Right ventricle myocardium inferior (tissue), 1 donor: ENCODE results near the gene LONP2. TPM values are rescaled to one million over a fixed set of nuclear protein-coding genes. Genes with fewer than 3 reads are reported as not detected.

ENCODE experiments used
- ATAC-seq: fragments of 200-7000 bp; cut with Tn5 transposase; one replicate; pipeline ENCODE4 v1.9.1; 2020; ENCODE audit warnings: mild to moderate bottlenecking, moderate library complexity
- DNase-seq: peaks from one replicate; pipeline ENCODE4 v3.0.0; 2021; ENCODE audit errors: missing footprints
- intact Hi-C: fragments of 100-400 bp; cut with DNase I; formaldehyde crosslinking; loops from one replicate; pipeline ENCODE4 v1.11.0; 2022
- total RNA-seq: library from RNA; stranded (reverse); fragmentation: NEBNext Ultra II Directional; extraction: Animal tissue kit (Norgen Biotek cat#: 25700); gene quantifications from one replicate; pipeline ENCODE4 v1.2.1, GENCODE V29; 2021
- donor health status: DM: no; HTN: yes; CAD: no; lungs with severe emphysema.

Gene LONP2
- total RNA-seq, 1 donor from 2014 or later: 61.3 TPM

DNA sequence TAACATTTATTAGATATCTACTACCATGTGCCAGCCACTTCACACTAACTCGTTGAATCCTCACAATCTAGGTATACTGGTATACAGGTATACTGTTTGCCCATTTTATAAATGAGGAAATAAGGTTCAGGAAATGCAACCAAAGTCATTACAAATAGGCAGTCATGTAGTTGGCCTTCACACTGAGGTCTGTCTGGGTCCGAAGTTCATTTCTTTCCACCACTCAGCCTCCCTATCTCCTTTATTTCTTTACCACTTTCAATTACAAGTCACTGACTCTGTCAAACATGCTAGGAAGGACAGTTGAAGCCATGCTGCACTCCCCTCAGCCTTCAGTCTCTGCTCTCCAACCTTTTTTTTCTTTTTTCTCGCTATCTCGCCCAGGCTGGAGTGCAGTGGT lies 161.8 kb downstream of the LONP2 start:
- intact Hi-C loops: no loop called here
- ATAC-seq (no peak), DNase-seq (no peak)

Other genes with a start within 250 kb of the LONP2 start
- gene ABCC12, start 88.3 kb upstream of the LONP2 start, total RNA-seq: 0.14 TPM
- gene ABCC11, start 3.2 kb downstream of the LONP2 start, total RNA-seq: not detected
- 16.1 TPM for gene SIAH1, start 141.1 kb downstream of the LONP2 start, total RNA-seq